Liver (tissue), 3 donors: ENCODE measurements around the gene PIP4K2A.

ENCODE experiments used
- EGR1 ChIP-seq, 2 donors: IDR thresholded peaks; 2 replicates each; pipeline ENCODE4 v1.6.1; 2016 to 2018; ENCODE audit warnings: antibody characterized with exemption in 2 of 2, low read depth in 2 of 2
- FOXA1 ChIP-seq: IDR thresholded peaks from 2 replicates; pipeline ENCODE4 v1.6.1; 2016; ENCODE audit warnings: antibody characterized with exemption
- HNF4A ChIP-seq, 2 donors: conservative IDR thresholded peaks; 2 replicates each; pipeline ENCODE4 v1.6.1; 2016; ENCODE audit warnings: antibody characterized with exemption in 2 of 2, mild to moderate bottlenecking in 2 of 2
- RAD21 ChIP-seq, 2 donors: IDR thresholded peaks; 2 replicates each; pipeline ENCODE4 v1.6.1; 2016; ENCODE audit warnings: antibody characterized with exemption in 2 of 2, mild to moderate bottlenecking in 2 of 2
- RXRA ChIP-seq, 2 donors: IDR thresholded peaks; 2 replicates each; pipeline ENCODE4 v1.6.1; 2017 to 2018; ENCODE audit warnings: antibody characterized with exemption in 2 of 2, mild to moderate bottlenecking in 1 of 2
- TAF1 ChIP-seq: conservative IDR thresholded peaks from 2 replicates; pipeline ENCODE4 v1.6.1; 2016; ENCODE audit warnings: antibody characterized with exemption, mild to moderate bottlenecking
- TF ChIP-seq, protein P1 (sequence below): IDR thresholded peaks from 2 replicates; pipeline ENCODE4 v1.6.1; 2016; ENCODE audit warnings: antibody characterized with exemption
- TF ChIP-seq, protein P2 (sequence below): fragments of 150-350 bp; IDR thresholded peaks from 2 replicates; pipeline ENCODE4 v1.5.1; 2017; ENCODE audit warnings: improper control_type of control experiment, low read depth, low read length; ENCODE audit not compliant: missing input control
- TF ChIP-seq, protein P3 (sequence below): IDR thresholded peaks from 2 replicates; pipeline ENCODE4 v1.6.1; 2016; ENCODE audit warnings: antibody characterized with exemption, mild to moderate bottlenecking
- TF ChIP-seq, protein P4 (sequence below): IDR thresholded peaks from 2 replicates; pipeline ENCODE4 v1.6.1; 2016; ENCODE audit warnings: antibody characterized with exemption
- TF ChIP-seq, protein P5 (sequence below): IDR thresholded peaks from 2 replicates; pipeline ENCODE4 v1.6.1; 2016; ENCODE audit warnings: antibody characterized with exemption
- donor health status: healthy.
- donor health status: healthy.

DNA sequence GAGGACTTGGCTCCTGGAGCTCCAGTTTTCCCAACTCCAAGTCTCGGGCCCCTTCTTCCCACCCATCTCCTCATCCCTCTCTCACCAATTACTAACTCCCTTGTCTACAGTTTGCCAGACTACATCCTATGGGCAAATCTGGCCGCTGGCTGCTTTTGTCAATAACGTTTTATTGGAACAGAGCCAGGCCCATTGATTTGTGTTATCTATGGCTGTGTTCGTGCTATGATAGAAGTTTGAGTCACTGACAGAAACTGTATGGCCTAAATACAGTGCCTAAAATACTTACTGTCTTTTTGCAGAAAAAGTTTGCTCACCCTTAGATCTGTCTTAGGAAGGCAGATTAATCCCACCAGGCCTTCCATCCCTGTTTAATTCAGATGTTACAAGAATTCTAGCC, 71.3 kb downstream of the PIP4K2A start:
- TF ChIP-seq, protein P1, sequence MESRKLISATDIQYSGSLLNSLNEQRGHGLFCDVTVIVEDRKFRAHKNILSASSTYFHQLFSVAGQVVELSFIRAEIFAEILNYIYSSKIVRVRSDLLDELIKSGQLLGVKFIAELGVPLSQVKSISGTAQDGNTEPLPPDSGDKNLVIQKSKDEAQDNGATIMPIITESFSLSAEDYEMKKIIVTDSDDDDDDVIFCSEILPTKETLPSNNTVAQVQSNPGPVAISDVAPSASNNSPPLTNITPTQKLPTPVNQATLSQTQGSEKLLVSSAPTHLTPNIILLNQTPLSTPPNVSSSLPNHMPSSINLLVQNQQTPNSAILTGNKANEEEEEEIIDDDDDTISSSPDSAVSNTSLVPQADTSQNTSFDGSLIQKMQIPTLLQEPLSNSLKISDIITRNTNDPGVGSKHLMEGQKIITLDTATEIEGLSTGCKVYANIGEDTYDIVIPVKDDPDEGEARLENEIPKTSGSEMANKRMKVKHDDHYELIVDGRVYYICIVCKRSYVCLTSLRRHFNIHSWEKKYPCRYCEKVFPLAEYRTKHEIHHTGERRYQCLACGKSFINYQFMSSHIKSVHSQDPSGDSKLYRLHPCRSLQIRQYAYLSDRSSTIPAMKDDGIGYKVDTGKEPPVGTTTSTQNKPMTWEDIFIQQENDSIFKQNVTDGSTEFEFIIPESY, result no peak
- TF ChIP-seq RXRA (IDR thresholded peaks at IDR 0.05) (no peak), RAD21 (IDR thresholded peaks at IDR 0.05) (no peak), TAF1 (no peak), HNF4A (conservative IDR thresholded peaks at IDR 0.05) (no peak), FOXA1 (no peak), EGR1 (IDR thresholded peaks at IDR 0.05; ENCODE audit: low read depth in 2 of 2) (no peak)
- TF ChIP-seq, protein P2, sequence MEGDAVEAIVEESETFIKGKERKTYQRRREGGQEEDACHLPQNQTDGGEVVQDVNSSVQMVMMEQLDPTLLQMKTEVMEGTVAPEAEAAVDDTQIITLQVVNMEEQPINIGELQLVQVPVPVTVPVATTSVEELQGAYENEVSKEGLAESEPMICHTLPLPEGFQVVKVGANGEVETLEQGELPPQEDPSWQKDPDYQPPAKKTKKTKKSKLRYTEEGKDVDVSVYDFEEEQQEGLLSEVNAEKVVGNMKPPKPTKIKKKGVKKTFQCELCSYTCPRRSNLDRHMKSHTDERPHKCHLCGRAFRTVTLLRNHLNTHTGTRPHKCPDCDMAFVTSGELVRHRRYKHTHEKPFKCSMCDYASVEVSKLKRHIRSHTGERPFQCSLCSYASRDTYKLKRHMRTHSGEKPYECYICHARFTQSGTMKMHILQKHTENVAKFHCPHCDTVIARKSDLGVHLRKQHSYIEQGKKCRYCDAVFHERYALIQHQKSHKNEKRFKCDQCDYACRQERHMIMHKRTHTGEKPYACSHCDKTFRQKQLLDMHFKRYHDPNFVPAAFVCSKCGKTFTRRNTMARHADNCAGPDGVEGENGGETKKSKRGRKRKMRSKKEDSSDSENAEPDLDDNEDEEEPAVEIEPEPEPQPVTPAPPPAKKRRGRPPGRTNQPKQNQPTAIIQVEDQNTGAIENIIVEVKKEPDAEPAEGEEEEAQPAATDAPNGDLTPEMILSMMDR, result no peak
- TF ChIP-seq, protein P3, sequence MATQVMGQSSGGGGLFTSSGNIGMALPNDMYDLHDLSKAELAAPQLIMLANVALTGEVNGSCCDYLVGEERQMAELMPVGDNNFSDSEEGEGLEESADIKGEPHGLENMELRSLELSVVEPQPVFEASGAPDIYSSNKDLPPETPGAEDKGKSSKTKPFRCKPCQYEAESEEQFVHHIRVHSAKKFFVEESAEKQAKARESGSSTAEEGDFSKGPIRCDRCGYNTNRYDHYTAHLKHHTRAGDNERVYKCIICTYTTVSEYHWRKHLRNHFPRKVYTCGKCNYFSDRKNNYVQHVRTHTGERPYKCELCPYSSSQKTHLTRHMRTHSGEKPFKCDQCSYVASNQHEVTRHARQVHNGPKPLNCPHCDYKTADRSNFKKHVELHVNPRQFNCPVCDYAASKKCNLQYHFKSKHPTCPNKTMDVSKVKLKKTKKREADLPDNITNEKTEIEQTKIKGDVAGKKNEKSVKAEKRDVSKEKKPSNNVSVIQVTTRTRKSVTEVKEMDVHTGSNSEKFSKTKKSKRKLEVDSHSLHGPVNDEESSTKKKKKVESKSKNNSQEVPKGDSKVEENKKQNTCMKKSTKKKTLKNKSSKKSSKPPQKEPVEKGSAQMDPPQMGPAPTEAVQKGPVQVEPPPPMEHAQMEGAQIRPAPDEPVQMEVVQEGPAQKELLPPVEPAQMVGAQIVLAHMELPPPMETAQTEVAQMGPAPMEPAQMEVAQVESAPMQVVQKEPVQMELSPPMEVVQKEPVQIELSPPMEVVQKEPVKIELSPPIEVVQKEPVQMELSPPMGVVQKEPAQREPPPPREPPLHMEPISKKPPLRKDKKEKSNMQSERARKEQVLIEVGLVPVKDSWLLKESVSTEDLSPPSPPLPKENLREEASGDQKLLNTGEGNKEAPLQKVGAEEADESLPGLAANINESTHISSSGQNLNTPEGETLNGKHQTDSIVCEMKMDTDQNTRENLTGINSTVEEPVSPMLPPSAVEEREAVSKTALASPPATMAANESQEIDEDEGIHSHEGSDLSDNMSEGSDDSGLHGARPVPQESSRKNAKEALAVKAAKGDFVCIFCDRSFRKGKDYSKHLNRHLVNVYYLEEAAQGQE, result no peak
- TF ChIP-seq, protein P4, sequence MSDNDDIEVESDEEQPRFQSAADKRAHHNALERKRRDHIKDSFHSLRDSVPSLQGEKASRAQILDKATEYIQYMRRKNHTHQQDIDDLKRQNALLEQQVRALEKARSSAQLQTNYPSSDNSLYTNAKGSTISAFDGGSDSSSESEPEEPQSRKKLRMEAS, result no peak
- TF ChIP-seq, protein P5, sequence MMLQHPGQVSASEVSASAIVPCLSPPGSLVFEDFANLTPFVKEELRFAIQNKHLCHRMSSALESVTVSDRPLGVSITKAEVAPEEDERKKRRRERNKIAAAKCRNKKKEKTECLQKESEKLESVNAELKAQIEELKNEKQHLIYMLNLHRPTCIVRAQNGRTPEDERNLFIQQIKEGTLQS, result no peak
